GM12891 (cell line): ENCODE data around the gene PPP4R3A.

Experiments used
- POLR2A ChIP-seq: IDR thresholded peaks from 2 replicates; pipeline ENCODE4 v1.6.1; 2011; ENCODE audit warnings: low read depth, low read length, control low read depth
- POLR2AphosphoS5 ChIP-seq: IDR thresholded peaks from 2 replicates; pipeline ENCODE4 v1.6.1; 2011; ENCODE audit warnings: low read depth, low read length, control low read depth
- POU2F2 ChIP-seq: IDR thresholded peaks from 2 replicates; pipeline ENCODE4 v1.6.1; 2011; ENCODE audit warnings: low read depth, mild to moderate bottlenecking, control low read depth, low read length, moderate library complexity
- SPI1 ChIP-seq: IDR thresholded peaks from 2 replicates; pipeline ENCODE4 v1.6.1; 2011; ENCODE audit warnings: low read depth, low read length, control low read depth
- TAF1 ChIP-seq: IDR thresholded peaks from 2 replicates; pipeline ENCODE4 v1.6.1; 2011; ENCODE audit warnings: low read depth, low read length, control low read depth

- TF ChIP-seq POLR2A (no peak), POU2F2 (no peak), POLR2AphosphoS5 (no peak), SPI1 (no peak), TAF1 (no peak)
These were observed 6.7 kb upstream of the PPP4R3A start for GRCh38 chr14:91516663-91517388.
